Heart left ventricle (tissue), 16 donors: ENCODE results near the gene OVCA2. TPM values are rescaled to one million over a fixed set of nuclear protein-coding genes. Genes with fewer than 3 reads are reported as not detected.

ENCODE experiments used
- ATAC-seq, 4 donors: fragments of 200-7000 bp; cut with Tn5 transposase; one replicate each; pipeline ENCODE4 v1.9.1; 2020 to 2022; ENCODE audit warnings: moderate library complexity in 4 of 4, mild to moderate bottlenecking in 3 of 4, moderate number of reproducible peaks in 1 of 4
- DNase-seq, 5 donors: peaks; one replicate each; pipeline ENCODE4 v3.0.0-alpha.2; 2020
- H3K27ac ChIP-seq, 12 donors: fragments of 200-600 bp; sonication (generic) in 4 of 12; one replicate each; pipeline versions ENCODE4 v1.5.0 to v1.8.0; 2016 to 2022; ENCODE audit warnings: mild to moderate bottlenecking in 2 of 12
- H3K27me3 ChIP-seq, 9 donors: fragments of 200-600 bp; sonication (generic) in 2 of 9; one replicate each; pipeline versions ENCODE4 v1.5.1 to v1.8.0; 2016 to 2022; ENCODE audit warnings: mild to moderate bottlenecking in 3 of 9
- H3K36me3 ChIP-seq, 9 donors: fragments of 200-600 bp; sonication (generic) in 2 of 9; one replicate each; pipeline versions ENCODE4 v1.5.0 to v1.8.0; 2018 to 2022; ENCODE audit warnings: mild to moderate bottlenecking in 2 of 9
- H3K4me1 ChIP-seq, 12 donors: fragments of 200-600 bp; sonication (generic) in 4 of 12; one replicate each; pipeline versions ENCODE4 v1.5.0 to v1.8.0; 2016 to 2022; ENCODE audit warnings: mild to moderate bottlenecking in 3 of 12
- H3K4me3 ChIP-seq, 12 donors: fragments of 200-600 bp; sonication (generic) in 4 of 12; one replicate each; pipeline versions ENCODE4 v1.5.0 to v1.8.0; 2017 to 2022; ENCODE audit warnings: mild to moderate bottlenecking in 9 of 12, moderate library complexity in 4 of 12
- H3K9me3 ChIP-seq, 12 donors: fragments of 200-600 bp; sonication (generic) in 4 of 12; one replicate each; pipeline versions ENCODE4 v1.5.0 to v1.8.0; 2016 to 2022; ENCODE audit warnings: mild to moderate bottlenecking in 1 of 12
- POLR2A ChIP-seq, 2 donors: fragments of 450-650 bp; IDR thresholded peaks; one replicate each; pipeline ENCODE4 v1.6.1; 2017; ENCODE audit warnings: antibody characterized with exemption in 2 of 2, mild to moderate bottlenecking in 2 of 2, moderate library complexity in 2 of 2
- WGBS, 4 donors: extraction: QIAGEN DNeasy Blood & Tissue Kit in 2 of 4; methylation state at CpG; one replicate each; pipeline versions ENCODE4 v1.1.5 to v1.1.7; 2013 to 2018; 5-methylcytosine and 5-hydroxymethylcytosine counted together
- intact Hi-C, 10 donors: fragments of 100-400 bp; cut with DNase I; formaldehyde crosslinking; loops; one replicate each; pipeline versions ENCODE4 v1.11.1 to v1.14.2; 2022
- polyA plus RNA-seq, 2 donors: library from polyadenylated mRNA; stranded (reverse); fragments of 200-250 nt; gene quantifications; one replicate each; pipeline ENCODE4 v1.2.3, GENCODE V29; 2013
- total RNA-seq, 9 donors: library from RNA; depleted of rRNA in 2 of 9; stranded (reverse); fragments of >200 nt in 2 of 9; fragmentation: NEBNext Ultra II Directional in 3 of 9; extraction: Animal tissue kit (Norgen Biotek cat#: 25700) in 3 of 9; gene quantifications; one replicate each; pipeline versions ENCODE4 v1.1.0 to v1.2.4, GENCODE V29; 2016 to 2023
- TF ChIP-seq, protein P1 (sequence below), 12 donors: fragments of 200-600 bp; sonication (generic) in 4 of 12; IDR thresholded peaks; one replicate each; pipeline versions ENCODE4 v1.5.0 to v1.8.0; 2018 to 2022; ENCODE audit warnings: antibody characterized with exemption in 12 of 12, mild to moderate bottlenecking in 5 of 12
- donor health status: ischemic (EF 13 %, LVEDD 7.1; RV severe dilation, severe dysfunction).
- donor health status: healthy with polysubstance abuse.
- donor health status: DM: no; HTN: yes; CAD: no.
- donor health status: DM: no; HTN: no; CAD: no.
- donor health status: ischemic (EF 25% LVEDD 6.9; RV normal size, moderate dysfunction).
- donor health status: ischemic (EF 25% LVEDD 5.7; RV mildly dilated, moderate dysfunction).
- donor health status: healthy.
- donor health status: DM: yes; HTN: yes; CAD: no.
- donor health status: ischemic (EF 35%, LVEDD 5.7; RV mildly dilated, moderate dysfunction).
- donor health status: nonischemic (EF 11% LVEDD 7.7; RV severe dilation, severe dysfunction).
- donor health status: DM: yes; HTN: yes; CAD: no.
- donor health status: PGD.
- donor health status: ischemic (EF 29% LVEDD 5.4; RV normal size, mild dysfunction).
- donor health status: nonischemic (EF 23%, LVEDD 6.1; RV moderate dilation, normal function).

OVCA2 gene
- total and polyA plus RNA-seq, 11 donors, result 16.0 to 52.4 (median 22.0) TPM

DNA sequence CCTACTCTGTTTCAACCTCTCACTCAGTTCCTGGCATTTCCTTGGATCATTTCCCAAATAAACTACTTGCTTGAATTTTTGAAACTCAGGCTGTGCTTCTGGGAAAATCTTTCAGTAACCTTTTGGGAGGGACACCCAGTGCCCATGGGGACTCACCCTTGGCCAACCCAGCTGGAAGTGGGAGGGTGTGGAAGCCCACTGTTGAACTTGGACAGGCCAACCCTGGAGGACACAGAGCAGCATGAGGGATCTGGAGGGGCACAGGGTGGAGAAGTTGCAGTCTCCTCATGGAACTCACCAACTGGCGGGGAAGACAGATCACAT, 27.9 kb upstream of the OVCA2 start:
- H3K36me3 ChIP-seq, result no peaks in the 10 kb centered on the region
- H3K27me3 ChIP-seq, result no peaks in the 10 kb centered on the region
- peaks cover 0 to 36% (median 6%) of the 10 kb centered on the region in 12 donors for H3K4me1 ChIP-seq
- DNase-seq, result no peak
- 88 to 91% (median 89%) methylated on average over 1 of the region's 1 CpG for WGBS, 4 donors
- intact Hi-C loops, result no loop called here
- no peak for TF ChIP-seq POLR2A (IDR thresholded peaks at IDR 0.05)
- H3K27ac ChIP-seq, result no peak overlapping the region
- no peak overlapping the region for H3K4me3 ChIP-seq
- H3K9me3 ChIP-seq, result no peaks in the 10 kb centered on the region
- peak in 1 of 4 donors; percentile 48 for ATAC-seq

DNA sequence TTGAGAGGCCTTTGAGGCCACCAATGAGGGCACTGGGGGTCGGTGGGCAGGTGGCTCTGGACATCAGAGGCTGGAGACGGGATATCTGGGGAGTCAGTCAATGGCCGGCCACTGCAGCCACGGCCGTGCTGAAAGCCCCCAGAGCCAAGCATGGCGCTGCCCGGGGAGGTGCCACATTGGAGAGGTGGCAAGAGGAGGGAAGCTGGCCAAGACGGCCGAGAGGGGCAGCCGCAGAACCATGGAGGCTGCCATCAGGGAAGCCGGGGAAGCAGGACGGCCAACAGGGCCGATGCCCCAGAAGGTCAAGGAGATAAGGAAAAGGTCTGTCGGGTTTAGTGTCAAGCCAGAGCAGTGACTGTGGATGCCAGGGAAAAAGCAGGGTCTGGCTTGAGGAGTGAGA, 26.5 kb upstream of the OVCA2 start:
- no peak for DNase-seq
- intact Hi-C loops, result no loop called here
- Histone ChIP-seq H3K27ac (no peak overlapping the region), H3K27me3 (no peaks in the 10 kb centered on the region), H3K4me3 (no peak overlapping the region), H3K4me1 (peaks cover 0 to 36% (median 7%) of the 10 kb centered on the region in 12 donors), H3K36me3 (no peaks in the 10 kb centered on the region), H3K9me3 (no peaks in the 10 kb centered on the region)
- TF ChIP-seq POLR2A (IDR thresholded peaks at IDR 0.05), result no peak
- TF ChIP-seq, protein P1, sequence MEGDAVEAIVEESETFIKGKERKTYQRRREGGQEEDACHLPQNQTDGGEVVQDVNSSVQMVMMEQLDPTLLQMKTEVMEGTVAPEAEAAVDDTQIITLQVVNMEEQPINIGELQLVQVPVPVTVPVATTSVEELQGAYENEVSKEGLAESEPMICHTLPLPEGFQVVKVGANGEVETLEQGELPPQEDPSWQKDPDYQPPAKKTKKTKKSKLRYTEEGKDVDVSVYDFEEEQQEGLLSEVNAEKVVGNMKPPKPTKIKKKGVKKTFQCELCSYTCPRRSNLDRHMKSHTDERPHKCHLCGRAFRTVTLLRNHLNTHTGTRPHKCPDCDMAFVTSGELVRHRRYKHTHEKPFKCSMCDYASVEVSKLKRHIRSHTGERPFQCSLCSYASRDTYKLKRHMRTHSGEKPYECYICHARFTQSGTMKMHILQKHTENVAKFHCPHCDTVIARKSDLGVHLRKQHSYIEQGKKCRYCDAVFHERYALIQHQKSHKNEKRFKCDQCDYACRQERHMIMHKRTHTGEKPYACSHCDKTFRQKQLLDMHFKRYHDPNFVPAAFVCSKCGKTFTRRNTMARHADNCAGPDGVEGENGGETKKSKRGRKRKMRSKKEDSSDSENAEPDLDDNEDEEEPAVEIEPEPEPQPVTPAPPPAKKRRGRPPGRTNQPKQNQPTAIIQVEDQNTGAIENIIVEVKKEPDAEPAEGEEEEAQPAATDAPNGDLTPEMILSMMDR (IDR thresholded peaks at IDR 0.05), result no peak
- no peak for ATAC-seq
- WGBS, 4 donors, result 69 to 79% (median 73%) methylated on average over 14 of the region's 14 CpGs

DNA sequence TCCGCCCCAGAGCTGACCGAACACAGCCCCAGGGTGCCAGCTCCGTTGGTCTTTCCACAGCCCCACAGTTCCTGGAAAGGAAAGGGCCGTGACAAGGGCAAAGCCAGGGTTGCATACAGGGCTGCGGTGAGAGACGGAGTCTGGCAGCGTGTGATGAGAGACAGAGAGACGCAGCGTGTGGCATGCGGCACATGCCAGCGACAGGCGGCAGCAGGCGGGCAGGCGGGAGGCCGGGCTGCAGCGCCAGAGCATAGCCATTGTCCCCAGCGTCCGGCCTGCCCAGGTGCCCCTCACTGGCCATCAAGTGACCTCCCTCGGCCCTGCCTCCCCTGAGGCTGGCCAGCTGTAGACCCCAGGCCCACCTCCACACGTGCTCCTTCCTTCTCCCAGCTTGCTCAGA, 25.3 kb upstream of the OVCA2 start:
- Histone ChIP-seq H3K9me3 (no peaks in the 10 kb centered on the region), H3K27ac (no peak overlapping the region), H3K4me1 (peaks cover 0 to 31% (median 7%) of the 10 kb centered on the region in 12 donors), H3K27me3 (no peaks in the 10 kb centered on the region), H3K4me3 (no peak overlapping the region), H3K36me3 (no peaks in the 10 kb centered on the region)
- DNase-seq (no peak), ATAC-seq (no peak)
- intact Hi-C loops, result no loop called here
- TF ChIP-seq POLR2A (IDR thresholded peaks at IDR 0.05), result no peak
- TF ChIP-seq, protein P1 (IDR thresholded peaks at IDR 0.05), result no peak
- WGBS, 4 donors, result 90 to 93% (median 91%) methylated on average over 20 of the region's 20 CpGs

DNA sequence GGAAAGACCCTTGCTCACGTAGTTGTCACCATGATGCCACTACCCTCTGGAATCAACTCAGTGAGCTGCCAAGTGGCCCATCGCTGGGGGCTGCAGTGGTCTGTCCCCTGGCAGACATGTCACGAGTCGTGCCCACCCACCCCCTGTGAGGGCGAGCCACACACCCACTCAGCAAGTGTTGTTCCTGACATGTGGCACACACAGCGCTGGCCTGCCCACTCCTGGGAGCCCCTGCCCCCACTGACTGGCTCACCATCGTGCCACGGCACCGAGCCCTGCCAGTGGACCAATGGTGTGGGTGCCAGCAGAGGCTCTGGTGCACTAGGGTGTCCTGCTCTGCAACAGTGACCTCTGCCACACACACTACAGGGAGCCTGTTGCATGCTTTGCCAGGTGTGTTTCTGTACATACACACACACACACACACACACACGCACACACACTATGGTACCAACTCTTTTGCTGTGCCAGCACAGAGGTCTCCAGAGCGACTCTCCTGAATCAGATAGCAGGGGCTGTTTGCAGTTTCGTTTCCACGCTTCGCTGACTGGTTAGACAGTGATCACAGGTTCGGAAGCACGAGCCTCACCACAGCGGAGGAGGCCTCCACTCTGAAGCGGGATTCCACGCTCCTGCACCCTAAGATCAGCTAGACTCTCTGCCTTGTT, 24.4 kb upstream of the OVCA2 start:
- WGBS, 4 donors, result 80 to 93% (median 90%) methylated on average over 14 to 19 of the region's 19 CpGs
- Histone ChIP-seq H3K4me3 (no peak overlapping the region), H3K27ac (no peak overlapping the region), H3K9me3 (no peaks in the 10 kb centered on the region), H3K4me1 (peaks cover 0 to 23% (median 2%) of the 10 kb centered on the region in 12 donors), H3K36me3 (no peaks in the 10 kb centered on the region), H3K27me3 (no peaks in the 10 kb centered on the region)
- TF ChIP-seq POLR2A (IDR thresholded peaks at IDR 0.05), result no peak
- TF ChIP-seq, protein P1 (IDR thresholded peaks at IDR 0.05), result no peak
- DNase-seq (no peak), ATAC-seq (no peak)
- intact Hi-C loops, result no loop called here
